Panc1 (cell line): ENCODE results near the gene LRP3. TPM values are rescaled to one million over a fixed set of nuclear protein-coding genes. Genes with fewer than 3 reads are reported as not detected.

Source experiments
- ATAC-seq: fragments of 200-7000 bp; cut with Tn5 transposase; 2 replicates; pipeline ENCODE4 v1.9.1; 2020; ENCODE audit warnings: mild to moderate bottlenecking, moderate library complexity
- BruUV-seq: library from RNA; stranded (reverse); fragments of 400-500 nt; replicated peaks from 2 replicates; lab custom pipeline; 2021; lab: Mats Ljungman, UMichigan
- CTCF ChIA-PET: fragments of 300-600 bp; sonication (Branson Sonifier 250); formaldehyde crosslinking; loops from one replicate; lab custom pipeline; 2022; ENCODE audit warnings: antibody characterized with exemption; lab: Charles Lee
- POLR2A ChIA-PET: fragments of 300-600 bp; sonication (Branson Sonifier 250); formaldehyde crosslinking; loops from one replicate; lab custom pipeline; 2022; ENCODE audit warnings: antibody characterized with exemption; lab: Charles Lee
- DNase-seq: peaks from one replicate; pipeline ENCODE4 v3.0.0-alpha.2; 2010; ENCODE audit warnings: low read depth, low spot score
- H3K27ac ChIP-seq: 2 replicates; pipeline ENCODE4 v1.5.1; 2011; ENCODE audit warnings: mild to moderate bottlenecking, low read length, inconsistent platforms
- H3K27me3 ChIP-seq: fragments of 200-500 bp; sonication (Bioruptor generic); 2 replicates; pipeline ENCODE4 v1.6.0; 2014; ENCODE audit warnings: low read length, inconsistent platforms; ENCODE audit not compliant: control insufficient read depth, insufficient read depth
- H3K36me3 ChIP-seq: fragments of 200-500 bp; sonication (Bioruptor generic); 2 replicates; pipeline ENCODE4 v1.5.1; 2014; ENCODE audit warnings: inconsistent platforms, mild to moderate bottlenecking, low read length, moderate library complexity; ENCODE audit not compliant: control insufficient read depth, insufficient read depth
- H3K4me1 ChIP-seq: 2 replicates; pipeline ENCODE4 v1.5.1; 2011; ENCODE audit warnings: inconsistent platforms, mild to moderate bottlenecking, low read length, moderate library complexity; ENCODE audit not compliant: control insufficient read depth, insufficient read depth
- H3K4me3 ChIP-seq, 2 experiments: 2 replicates each; pipeline ENCODE4 v1.5.1; 2011 to 2012; ENCODE audit warnings: low read depth in 2 of 2, low read length in 2 of 2, mild to moderate bottlenecking in 2 of 2, inconsistent platforms in 1 of 2, moderate library complexity in 1 of 2
- H3K9me3 ChIP-seq: fragments of 200-500 bp; sonication (Bioruptor generic); 2 replicates; pipeline ENCODE4 v1.5.1; 2014; ENCODE audit warnings: low read depth, mild to moderate bottlenecking, inconsistent platforms, low read length, moderate library complexity; ENCODE audit not compliant: control insufficient read depth, insufficient read depth
- CTCF ChIP-seq: fragments of 450-650 bp; IDR thresholded peaks from 2 replicates; pipeline ENCODE4 v1.5.1; 2017; ENCODE audit warnings: mild to moderate bottlenecking
- POLR2AphosphoS5 ChIP-seq: IDR thresholded peaks from 2 replicates; pipeline ENCODE4 v1.6.1; 2012; ENCODE audit warnings: mild to moderate bottlenecking, low read depth, low read length, moderate library complexity
- REST ChIP-seq, 2 experiments: IDR thresholded peaks; 2 replicates each; pipeline ENCODE4 v1.6.1; 2011 to 2012; ENCODE audit warnings: low read depth in 2 of 2, control low read depth in 1 of 2, low read length in 1 of 2, mild to moderate bottlenecking in 1 of 2, moderate library complexity in 1 of 2; ENCODE audit not compliant: insufficient read depth in 1 of 2
- SIN3A ChIP-seq: IDR thresholded peaks from 2 replicates; pipeline ENCODE4 v1.6.1; 2012; ENCODE audit warnings: low read depth, mild to moderate bottlenecking, low read length, moderate library complexity, borderline replicate concordance; ENCODE audit not compliant: insufficient read depth
- TCF7L2 ChIP-seq: IDR thresholded peaks from 2 replicates; pipeline ENCODE4 v1.6.1; 2011; ENCODE audit warnings: mild to moderate bottlenecking, low read depth, low read length, inconsistent platforms
- in situ Hi-C: cut with HindIII; loops from 2 replicates; pipeline ENCODE4 v1.10.0; 2016; ENCODE audit warnings: low sequenced_read_pairs, low pct_unique_long_range_greater_than_20kb
- intact Hi-C: fragments of 100-400 bp; cut with micrococcal nuclease; formaldehyde crosslinking; loops from one replicate; pipeline ENCODE4 v1.10.0; 2022; ENCODE audit not compliant: unreplicated experiment
- total RNA-seq: library from RNA; stranded (reverse); gene quantifications from one replicate; pipeline ENCODE4 v1.2.1, GENCODE V29; 2021; ENCODE audit not compliant: unreplicated experiment

Gene LRP3
- total RNA-seq, 1 experiment from 2014 or later = 28.6 TPM

- intact Hi-C loops (no loop called here), in situ Hi-C loops (no loop called here)
- TF ChIP-seq POLR2AphosphoS5 (no peak), REST (IDR thresholded peaks at IDR 0.05; ENCODE audit: insufficient read depth in 1 of 2, low read depth in 2 of 2, low read length in 1 of 2) (no peak), TCF7L2 (no peak), SIN3A (no peak), CTCF (no peak)
- ChIA-PET POLR2A (interaction anchor here (0.7 kb wide), 1 partner anchor 9 kb away, joined by 3 read pairs; no protein-coding TSS in a partner anchor), CTCF (interaction anchor here (0.7 to 1.8 kb wide), 3 partner anchors 9 to 14 kb away, joined by 3 to 7 read pairs (median 5); no protein-coding TSS in a partner anchor)
- peak overlapping the region; percentile 97 for H3K27ac ChIP-seq
- peaks cover 36% of the 10 kb centered on the region for H3K4me1 ChIP-seq
- H3K27me3 ChIP-seq = no peaks in the 10 kb centered on the region
- DNase-seq (no peak), ATAC-seq (no peak)
- H3K36me3 ChIP-seq = no peaks in the 10 kb centered on the region; the same call in 1 of the 2 replicates
- H3K9me3 ChIP-seq = no peaks in the 10 kb centered on the region
- no TSS peak for BruUV-seq
- H3K4me3 ChIP-seq = peak overlapping the region in 1 of 2 experiments; percentile 99; a peak in 2 of 4 replicates
Observed at GRCh38 chr19:33175156-33175782, 18.9 kb upstream of the LRP3 start.

GRCh38 chr19:33175886-33176669, 18.1 kb upstream of the LRP3 start:
- H3K4me1 ChIP-seq = peaks cover 36% of the 10 kb centered on the region
- in situ Hi-C loops (no loop called here), intact Hi-C loops (no loop called here)
- ChIA-PET CTCF (interaction anchor here (0.5 to 1.7 kb wide), 10 partner anchors 9 to 57 kb away, joined by 3 to 7 read pairs (median 3); no protein-coding TSS in a partner anchor), POLR2A (interaction anchor here (0.5 to 0.8 kb wide), 2 partner anchors 29 to 112 kb away, joined by 4 to 5 read pairs; no protein-coding TSS in a partner anchor)
- H3K27me3 ChIP-seq = no peaks in the 10 kb centered on the region
- DNase-seq (no peak), ATAC-seq (peak; percentile 6; the same call in 1 of the 2 replicates)
- H3K27ac ChIP-seq = peak overlapping the region; percentile 97
- no peaks in the 10 kb centered on the region for H3K9me3 ChIP-seq
- no peak for TF ChIP-seq CTCF
- TF ChIP-seq REST (IDR thresholded peaks at IDR 0.05; ENCODE audit: insufficient read depth in 1 of 2, low read depth in 2 of 2, low read length in 1 of 2) = no peak
- no peak for TF ChIP-seq TCF7L2
- TF ChIP-seq POLR2AphosphoS5 = no peak
- TF ChIP-seq SIN3A = no peak
- BruUV-seq = TSS peak; percentile 83
- H3K4me3 ChIP-seq = peak overlapping the region; percentile 94 to 99
- no peaks in the 10 kb centered on the region; the same call in 1 of the 2 replicates for H3K36me3 ChIP-seq
